Left lobe of liver (tissue), 2 donors: ENCODE measurements around the gene TRIM71. TPM values are rescaled to one million over a fixed set of nuclear protein-coding genes. Genes with fewer than 3 reads are reported as not detected.
"Not testable (repeated sequence)": the region's sequence is repeated elsewhere in the genome, so short reads cannot be mapped to it uniquely, and the experiment has no call there.

Source experiments
- ATAC-seq: fragments of 200-7000 bp; cut with Tn5 transposase; one replicate; pipeline ENCODE4 v1.9.1; 2020; ENCODE audit warnings: mild to moderate bottlenecking, moderate library complexity
- DNase-seq: peaks from one replicate; pipeline ENCODE4 v3.0.0-alpha.2; 2020; ENCODE audit warnings: low spot score
- total RNA-seq: library from RNA; stranded (reverse); gene quantifications from one replicate; pipeline ENCODE4 v1.2.1, GENCODE V29; 2021
- donor health status: DM: no; HTN: no; CAD: no; lungs with moderate emphysema.
- donor health status: DM: no; HTN: yes; CAD: no.

TRIM71 gene
- 0.25 TPM for total RNA-seq

DNA sequence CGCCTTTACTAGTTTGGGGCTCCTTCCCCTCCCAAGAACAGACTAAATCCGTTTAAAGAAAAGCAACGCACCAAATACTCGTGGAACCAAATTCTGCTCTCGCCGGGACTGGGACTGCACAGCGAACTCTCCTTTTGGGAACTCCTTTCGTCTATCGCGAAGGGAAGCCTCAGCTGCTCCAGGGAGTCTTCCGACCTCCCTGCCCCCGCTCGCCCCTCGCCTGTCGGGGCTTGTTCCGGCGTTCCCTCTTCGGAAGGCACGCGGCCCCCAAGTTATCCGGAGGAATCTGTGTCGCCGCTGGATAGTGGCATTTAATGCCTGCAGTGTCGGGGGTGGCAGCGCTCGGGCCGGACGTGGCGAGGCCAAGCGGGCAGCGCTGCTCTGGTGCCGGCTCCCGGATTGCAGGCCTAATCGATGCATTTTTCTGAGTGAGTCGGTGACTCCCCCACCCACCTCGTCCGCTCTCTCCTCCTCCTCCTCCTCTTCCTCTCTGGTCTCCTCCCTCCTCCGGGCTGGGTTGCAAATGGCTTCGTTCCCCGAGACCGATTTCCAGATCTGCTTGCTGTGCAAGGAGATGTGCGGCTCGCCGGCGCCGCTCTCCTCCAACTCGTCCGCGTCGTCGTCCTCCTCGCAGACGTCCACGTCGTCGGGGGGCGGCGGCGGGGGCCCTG is at the start of gene TRIM71:
TSS of gene TRIM71 (plus strand) at position 440 of the 671 bp plus-strand sequence. CDS start at position 524, 84 bp downstream.
- no peak for DNase-seq

DNA sequence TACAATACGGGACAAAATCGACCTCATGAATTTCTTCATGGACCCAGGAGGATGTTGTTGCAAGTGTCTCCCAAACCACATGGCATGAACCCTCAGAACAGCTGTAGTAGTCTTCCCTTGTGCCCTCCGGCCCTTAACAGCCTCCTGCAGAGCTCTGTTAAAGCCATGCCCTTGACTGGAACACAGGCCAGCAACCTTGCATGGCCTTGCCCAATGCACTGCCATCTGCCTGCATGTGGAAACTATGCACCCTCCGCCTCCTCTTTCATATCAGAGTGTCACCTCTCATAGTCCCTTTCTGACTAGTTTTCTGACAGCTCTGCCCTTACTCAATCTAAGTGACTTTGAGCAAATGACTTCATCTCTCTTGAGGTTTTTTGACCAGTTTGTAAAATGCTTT is 39.4 kb upstream of the TRIM71 start:
- DNase-seq = no peak
- no peak for ATAC-seq

More for the DNA sequence above, at the start of gene TRIM71:
- ATAC-seq = no peak

DNA sequence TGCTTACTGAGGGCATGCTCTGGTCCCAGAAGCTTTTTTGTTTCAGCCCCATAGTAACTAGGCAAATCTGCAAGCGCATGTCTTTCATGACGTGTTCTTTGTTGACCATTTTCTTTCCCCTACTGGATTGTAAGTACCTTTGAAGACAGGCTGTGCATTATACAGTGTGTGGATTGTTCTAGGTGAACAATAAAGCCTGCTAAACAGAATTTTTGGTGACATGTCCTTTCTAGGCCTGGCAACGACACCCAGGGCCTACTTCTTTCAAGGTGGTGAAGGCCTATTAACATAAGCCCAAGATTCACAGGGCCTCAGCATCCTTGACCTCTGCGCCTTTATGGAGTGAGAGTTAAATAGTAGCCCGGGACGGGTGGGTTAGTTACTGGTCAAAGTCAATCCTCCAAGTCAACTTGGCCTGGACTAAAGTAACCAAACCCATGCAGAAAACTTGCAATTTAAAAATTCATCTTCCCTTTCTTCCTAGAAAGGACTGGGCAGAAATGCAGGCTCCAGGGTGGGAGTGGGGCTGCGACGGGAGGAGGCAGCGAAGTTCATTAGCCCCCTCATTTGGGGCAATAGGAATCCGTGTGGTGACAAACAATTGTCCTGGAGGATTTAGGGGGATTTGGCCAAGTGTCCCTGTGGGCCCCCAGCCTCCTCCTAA is 37.6 kb upstream of the TRIM71 start:
- DNase-seq (no peak), ATAC-seq (no peak)

DNA sequence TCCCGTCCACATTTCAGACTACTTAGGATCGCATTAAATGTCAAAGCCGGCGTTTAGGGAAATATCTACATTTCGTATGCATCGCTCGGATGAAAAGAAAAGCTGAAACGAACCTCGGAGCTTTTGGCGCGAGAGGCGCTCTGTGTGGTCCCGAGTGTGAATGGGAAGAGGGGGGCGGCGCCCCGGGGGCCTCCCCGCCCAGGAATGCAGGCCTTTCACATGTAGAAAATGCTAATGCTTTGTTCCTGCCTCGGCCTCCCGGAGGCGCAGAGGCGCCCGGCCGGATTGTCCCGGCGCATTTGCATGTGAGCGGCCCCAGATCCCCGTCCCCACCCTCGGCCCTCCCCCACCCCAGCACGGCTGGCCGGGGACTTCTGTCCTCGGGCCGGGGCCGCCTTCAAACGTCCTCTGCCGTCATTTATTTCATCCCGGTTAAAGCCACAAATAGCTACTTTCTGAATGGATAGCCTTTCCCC is 37.0 kb upstream of the TRIM71 start:
- ATAC-seq (peak; percentile 59), DNase-seq (peak; percentile 44)

DNA sequence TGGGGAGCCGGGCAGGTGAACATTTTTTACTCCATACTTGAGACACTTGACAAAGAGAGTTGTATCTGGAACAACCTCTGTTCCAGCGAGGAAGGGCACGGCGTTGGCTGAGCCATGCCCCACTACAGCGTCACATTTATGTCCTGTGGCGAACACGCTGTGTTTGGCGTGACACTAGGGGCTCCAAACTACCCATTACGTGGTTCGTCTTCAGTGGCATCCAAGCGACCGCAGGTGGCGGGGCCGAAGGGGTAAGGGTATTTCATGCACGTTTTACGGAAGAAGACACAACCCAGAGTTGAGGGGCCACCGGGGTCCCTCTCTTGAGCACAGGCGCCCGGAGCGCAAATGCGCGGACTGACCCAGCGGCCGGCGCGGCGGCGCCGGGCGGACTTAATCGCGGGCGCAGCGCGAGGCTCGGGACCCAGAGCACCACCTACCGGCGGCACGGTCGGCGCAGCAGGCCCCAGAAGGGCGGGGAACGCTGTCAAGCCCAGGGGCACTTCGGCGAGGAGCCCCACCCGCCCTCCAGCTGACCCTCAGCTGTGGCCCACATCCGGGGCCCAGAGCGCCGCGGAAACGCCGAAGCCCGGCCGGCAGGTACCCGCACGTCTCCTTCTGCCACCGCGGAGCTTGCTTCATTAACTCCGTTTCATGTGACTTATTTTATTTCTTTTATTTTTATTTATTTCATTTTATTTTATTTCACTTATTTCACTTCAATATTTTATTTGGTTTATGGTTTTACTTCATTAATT is 36.4 kb upstream of the TRIM71 start:
- peak; percentile 97 for ATAC-seq
- DNase-seq = peak; percentile 74

DNA sequence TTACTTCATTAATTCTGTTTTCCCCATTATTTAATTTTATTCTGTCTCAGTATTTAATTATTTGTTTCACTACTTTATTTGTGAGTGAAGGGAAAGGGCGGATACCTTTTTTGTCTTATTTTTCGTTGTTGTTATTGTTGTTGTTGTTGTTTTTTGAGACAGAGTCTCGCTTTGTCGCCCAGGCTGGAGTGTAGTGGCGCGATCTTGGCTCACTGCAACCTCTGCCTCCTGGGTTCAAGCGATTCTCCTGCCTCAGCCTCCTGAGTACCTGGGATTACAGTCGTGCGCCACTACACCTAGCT is 35.9 kb upstream of the TRIM71 start:
- DNase-seq, ATAC-seq: not testable (repeated sequence)

DNA sequence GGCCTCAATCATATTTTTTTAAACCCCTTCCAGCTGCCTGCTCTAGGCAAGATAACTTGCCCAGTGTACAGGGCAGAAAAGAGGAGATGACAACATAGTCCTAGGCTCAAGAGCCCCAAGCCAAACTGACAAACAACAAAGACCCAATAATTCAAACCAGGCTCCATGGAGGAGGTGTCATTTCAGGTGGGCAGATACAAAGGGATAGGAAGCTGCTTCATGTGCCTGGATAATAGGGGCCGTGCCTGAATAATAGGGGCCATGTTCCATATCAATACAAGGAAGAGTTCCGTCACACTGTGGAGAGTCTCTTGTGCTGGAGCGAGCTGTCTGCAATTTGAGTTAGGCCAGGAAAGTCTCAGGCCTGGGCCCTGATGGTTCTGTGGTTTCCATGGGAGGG is 35.4 kb upstream of the TRIM71 start:
- no peak for ATAC-seq
- DNase-seq = no peak

DNA sequence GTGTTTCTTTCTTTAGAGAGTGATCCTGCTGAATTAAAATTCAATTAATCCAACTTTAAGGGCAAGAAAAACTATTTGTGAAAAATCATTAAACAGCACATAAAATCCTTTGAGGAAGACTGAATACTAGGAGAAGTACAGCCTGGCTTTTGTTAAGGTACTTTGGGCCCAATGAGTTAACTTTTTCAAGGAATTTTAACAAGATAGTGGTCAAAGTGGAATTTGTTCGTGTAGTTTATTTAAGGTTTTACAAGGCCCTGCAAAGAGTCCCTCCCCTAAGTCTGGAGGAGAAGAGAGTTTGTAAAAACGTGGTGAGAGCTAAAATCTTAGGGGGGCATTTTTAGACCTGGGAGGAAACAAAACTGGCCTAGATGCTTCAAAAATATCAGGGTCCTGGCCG is 26.0 kb upstream of the TRIM71 start:
- no peak for DNase-seq
- no peak for ATAC-seq

DNA sequence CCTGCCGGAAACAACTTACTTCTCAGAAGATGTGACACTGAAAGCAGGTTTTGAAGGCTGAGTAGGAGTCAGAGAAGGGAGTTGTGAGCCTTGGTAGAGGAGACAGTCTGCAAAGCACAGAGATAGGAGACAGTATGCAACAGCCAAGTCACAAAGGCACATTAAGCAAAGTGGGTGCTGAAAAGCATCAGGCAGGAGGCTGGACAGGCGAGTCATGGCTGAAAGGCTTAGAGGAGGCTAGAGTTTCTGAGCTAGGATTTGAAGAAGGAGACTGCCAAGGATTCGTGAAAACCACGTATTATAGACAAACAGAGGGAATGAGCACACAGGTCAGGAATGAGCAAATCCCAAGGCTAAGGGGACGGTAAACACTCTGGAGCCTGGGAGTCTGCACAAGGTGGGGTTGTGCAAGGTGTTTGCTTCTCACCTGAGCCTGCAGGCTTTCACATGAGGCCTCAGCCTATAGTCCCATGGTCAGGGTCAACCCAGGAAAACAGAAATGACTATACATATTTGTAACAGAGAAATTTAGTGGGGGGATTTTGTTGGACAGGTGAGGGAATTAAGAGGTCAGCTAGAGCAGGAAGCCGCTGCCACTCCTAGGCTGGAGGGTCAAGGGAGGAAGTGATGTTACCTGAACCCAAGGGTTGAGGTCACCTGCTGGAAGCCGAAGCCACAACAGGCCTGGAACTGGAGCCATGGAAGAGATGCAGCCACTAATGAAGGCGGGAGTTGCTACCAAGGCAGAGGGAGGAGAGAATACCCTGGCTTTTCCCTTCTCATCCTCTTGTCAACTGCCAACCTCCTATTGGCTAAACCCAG is 23.1 kb upstream of the TRIM71 start:
- DNase-seq (no peak), ATAC-seq (no peak)

DNA sequence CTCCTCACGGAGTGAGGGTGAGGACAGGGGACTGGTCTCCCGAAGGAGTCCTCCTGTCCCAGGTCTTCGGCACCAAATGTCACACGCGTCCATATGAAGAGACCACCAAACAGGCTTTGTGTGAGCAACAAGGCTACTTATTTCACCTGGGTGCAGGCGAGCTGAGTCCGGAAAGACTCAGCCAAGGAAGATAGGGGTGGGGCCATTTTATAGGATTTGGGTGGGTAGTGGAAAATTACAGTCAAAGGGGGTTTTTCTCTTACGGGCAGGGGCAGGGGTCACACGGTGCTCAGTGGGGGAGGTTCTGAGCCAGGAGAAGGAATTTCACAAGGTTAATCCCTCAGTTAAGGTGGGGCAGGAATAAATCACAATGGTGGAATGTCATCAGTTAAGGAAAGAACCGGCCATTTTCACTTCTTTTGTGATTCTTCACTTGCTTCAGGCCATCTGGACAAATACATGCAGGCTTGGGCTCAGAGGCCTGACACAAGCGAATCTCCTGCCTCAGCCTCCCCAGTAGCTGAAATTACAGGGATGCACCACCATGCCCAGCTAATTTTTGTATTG is 21.3 kb upstream of the TRIM71 start:
- not testable (repeated sequence) for DNase-seq, ATAC-seq

DNA sequence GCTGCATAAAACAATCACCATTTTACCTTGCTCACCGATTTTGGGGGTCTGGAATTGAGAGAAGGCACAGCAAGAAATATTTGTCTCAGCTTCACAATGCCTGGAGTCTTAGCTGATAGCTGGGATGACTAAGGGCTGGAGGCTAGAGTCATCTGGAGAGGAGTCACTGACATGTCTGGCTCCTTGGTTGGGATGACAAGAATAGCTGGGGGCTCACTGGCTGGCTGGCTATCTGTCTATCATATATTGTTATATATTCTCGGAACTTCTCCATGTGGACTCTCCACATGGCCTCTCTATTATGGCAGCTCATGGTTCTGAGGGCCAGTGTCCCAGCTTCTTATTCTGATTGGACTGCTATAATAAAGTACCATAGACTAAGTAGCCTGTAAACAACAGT is 20.0 kb upstream of the TRIM71 start:
- ATAC-seq = no peak
- DNase-seq = no peak

DNA sequence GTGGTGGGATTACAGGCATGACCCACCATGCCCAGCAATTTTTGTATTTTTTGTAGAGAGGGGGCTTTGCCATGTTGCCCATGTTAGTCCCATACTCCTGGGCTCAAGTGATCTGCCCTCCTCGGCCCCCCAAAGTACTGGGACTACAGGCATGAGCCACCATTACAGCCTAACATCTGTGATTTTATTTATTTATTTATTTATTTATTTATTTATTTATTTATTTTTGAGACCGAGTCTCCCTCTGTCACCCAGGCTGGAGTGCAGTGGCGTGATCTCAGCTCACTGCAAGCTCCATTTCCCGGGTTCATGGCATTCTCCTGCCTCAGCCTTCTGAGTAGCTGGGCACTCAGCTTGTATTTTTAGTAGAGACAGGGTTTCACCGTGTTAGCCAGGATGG is 16.4 kb upstream of the TRIM71 start:
- not testable (repeated sequence) for ATAC-seq, DNase-seq

DNA sequence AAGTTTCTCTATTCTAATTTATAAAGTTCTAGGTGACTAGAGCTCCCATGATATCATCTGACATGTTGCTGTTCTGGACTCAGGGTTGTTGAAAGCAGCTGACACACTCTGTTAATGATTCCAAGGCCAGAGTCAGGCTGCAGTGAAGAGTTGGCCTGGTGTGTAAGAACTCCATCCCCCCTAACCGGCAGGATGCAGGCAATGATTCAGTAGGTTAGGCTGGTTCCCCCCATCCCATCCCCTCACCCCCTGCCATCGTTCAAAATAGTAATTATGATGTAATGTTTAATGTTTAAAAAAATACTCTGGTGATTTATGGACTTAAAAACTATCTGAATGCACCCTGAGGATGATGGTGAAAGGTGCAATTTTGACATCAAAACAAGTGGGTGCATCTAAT is 4.6 kb upstream of the TRIM71 start:
- DNase-seq (no peak), ATAC-seq (peak; percentile 41)

DNA sequence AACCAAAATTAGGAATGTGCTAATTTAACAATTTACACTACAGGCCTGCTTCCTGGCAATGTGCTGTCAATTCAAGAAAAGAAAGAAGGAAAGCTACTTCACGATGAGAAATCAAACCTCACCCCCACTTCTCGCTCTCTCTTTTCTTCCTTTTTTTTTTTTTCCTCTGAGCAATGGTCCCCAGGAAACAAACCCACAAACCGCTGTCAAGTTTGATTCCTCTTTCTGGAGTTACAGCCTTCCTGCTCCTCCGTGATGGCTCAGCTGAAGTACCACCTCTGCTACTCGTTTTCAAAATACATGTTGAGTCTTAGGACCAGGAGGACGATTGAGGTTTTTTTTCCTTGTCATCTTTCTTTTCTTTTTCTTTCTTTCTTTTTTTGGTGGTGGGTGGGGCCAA is 3.4 kb upstream of the TRIM71 start:
- no peak for ATAC-seq
- DNase-seq = no peak

DNA sequence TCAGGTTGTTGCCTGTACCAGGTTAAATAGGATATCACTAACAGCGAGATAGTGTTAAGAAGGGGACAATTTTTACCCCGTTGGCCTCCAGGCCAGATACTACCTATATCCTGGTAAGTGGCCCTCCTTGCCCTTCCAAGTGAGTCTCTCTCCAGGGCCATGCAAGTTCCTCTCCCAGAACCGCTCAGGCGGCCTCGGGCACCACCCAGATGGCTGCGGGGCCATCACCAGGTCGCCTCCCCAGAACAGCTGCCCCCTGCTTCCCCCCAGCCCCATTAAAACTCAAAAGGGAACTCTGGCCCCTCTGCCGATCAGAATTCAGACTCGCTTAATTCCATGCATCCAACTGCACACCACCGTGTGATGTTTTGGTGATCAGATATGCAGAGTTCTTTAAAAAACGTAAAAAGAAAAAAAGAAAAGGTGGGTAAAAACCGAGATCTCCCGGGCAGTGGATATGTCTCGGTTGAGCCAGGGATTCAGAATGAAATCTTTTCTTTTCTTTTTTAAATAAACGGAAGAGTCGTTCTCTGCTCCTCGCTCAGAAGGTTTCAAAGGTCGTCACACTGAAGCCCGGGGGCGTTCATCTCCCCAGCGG is 1.9 kb upstream of the TRIM71 start:
- no peak for ATAC-seq

DNA sequence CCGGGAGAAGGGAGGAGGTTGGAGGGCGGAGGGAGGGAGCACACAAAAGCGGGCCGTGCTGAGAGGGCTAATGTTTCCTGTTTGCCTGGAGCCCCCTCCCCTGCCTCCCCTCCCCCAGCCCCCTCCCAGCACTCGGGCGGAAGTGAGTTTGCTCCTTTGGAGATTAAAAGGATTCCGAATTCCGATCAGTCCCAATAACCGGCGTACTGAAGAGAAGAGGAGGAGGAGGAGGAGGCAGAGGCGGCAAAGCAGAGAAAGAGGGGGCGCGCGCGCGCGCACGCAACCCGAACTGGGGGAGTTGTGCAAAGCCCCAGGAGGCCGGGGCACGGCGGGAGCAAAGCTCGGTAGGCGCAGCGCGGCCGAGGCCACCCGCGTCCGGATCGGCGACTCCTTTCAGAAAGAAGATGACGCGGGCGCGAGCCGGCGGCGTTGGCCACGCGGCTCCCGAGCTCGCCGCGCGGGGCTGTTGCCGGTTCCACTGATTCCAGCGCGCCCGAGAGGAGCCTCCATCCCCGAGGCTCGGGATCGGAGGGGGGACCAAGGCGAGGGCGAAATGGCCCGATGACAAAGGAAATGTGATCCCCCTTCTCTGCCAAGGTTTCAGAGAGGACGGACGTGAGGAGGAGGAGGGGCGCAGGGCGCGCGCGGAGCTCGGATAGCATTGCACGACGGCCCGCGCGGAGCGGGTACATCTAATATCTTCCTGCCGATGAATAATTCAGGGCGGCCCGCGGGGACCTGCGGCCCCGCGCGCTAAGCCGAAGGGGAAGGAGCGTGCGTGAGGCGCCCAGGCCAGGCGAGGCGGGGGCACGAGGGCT is 1.1 kb upstream of the TRIM71 start:
- ATAC-seq (peak; percentile 13), DNase-seq (no peak)

More for the DNA sequence above, 1.9 kb upstream of the TRIM71 start:
- DNase-seq = no peak

DNA sequence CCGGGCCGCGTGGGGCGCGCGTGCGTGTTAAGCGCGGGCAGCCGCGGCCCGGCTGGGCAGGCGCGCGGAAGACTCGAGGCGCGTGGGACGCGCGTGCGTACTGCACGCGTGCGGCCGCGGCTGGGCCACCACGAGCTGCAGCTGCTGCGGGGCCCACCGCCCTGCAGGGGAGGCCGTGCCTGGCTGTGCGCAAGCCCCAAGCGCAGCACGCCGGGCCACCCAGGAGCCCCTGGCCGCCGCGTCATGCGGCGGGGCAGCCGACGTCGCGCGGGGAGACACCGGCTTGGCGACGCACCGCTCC is 590 bp upstream of the TRIM71 start:
- no peak for ATAC-seq
- no peak for DNase-seq

DNA sequence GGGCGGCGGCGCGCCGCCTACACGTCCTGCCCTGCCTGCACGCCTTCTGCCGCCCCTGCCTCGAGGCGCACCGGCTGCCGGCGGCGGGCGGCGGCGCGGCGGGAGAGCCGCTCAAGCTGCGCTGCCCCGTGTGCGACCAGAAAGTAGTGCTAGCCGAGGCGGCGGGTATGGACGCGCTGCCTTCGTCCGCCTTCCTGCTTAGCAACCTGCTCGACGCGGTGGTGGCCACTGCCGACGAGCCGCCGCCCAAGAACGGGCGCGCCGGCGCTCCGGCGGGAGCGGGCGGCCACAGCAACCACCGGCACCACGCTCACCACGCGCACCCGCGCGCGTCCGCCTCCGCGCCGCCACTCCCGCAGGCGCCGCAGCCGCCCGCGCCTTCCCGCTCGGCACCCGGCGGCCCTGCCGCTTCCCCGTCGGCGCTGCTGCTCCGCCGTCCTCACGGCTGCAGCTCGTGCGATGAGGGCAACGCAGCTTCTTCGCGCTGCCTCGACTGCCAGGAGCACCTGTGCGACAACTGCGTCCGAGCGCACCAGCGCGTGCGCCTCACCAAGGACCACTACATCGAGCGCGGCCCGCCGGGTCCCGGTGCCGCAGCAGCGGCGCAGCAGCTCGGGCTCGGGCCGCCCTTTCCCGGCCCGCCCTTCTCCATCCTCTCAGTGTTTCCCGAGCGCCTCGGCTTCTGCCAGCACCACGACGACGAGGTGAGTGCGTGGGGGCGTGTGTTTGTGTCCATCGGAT is 602 bp downstream of the TRIM71 start:
- DNase-seq = no peak
- no peak for ATAC-seq

DNA sequence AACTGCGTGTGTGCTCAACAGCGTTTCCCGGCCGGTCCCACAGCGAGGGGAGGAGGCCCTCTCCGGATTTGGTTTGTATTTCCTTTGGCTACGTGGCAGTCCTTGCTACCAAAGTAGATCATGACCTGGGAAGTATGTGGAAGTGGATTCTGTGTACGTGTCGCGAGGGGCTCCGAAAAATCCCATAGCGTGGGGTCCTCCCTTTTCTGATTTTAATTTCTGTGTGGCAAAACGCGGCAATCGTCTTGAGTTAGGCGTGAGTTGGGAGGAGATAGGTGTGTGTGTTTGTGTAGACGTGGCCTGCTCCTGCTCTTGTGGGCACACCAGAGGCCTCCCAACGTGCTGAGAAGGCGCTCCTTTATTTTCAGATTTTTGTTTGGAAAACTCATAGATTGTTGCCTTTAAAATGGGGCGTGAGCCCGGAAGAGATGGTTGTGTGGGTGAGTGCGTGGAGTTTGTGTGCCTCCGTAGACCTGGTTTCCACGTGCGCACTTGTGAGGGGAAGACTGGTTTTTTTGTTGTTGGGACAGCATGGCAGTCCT is 1.2 kb downstream of the TRIM71 start:
- DNase-seq = no peak
- ATAC-seq = no peak
